Duodenal mucosa (tissue), 2 donors: Measurements from ENCODE around the gene LCE3A.
"Not testable (repeated sequence)": the region's sequence is repeated elsewhere in the genome, so short reads cannot be mapped to it uniquely, and the experiment has no call there.

Experiments used
- H3K27ac ChIP-seq: one replicate; pipeline ENCODE4 v1.7.0; 2013; ENCODE audit warnings: low read depth, low read length
- H3K27me3 ChIP-seq, 2 donors: one replicate each; pipeline ENCODE4 v1.7.0; 2013; ENCODE audit warnings: low read length in 2 of 2, control low read depth in 1 of 2; ENCODE audit not compliant: insufficient read depth in 2 of 2, control insufficient read depth in 1 of 2
- H3K36me3 ChIP-seq, 2 donors: one replicate each; pipeline ENCODE4 v1.7.0; 2013; ENCODE audit warnings: low read length in 2 of 2, control low read depth in 1 of 2; ENCODE audit not compliant: insufficient read depth in 2 of 2, control insufficient read depth in 1 of 2
- H3K4me1 ChIP-seq, 2 donors: one replicate each; pipeline ENCODE4 v1.7.0; 2013; ENCODE audit warnings: low read length in 2 of 2, control low read depth in 1 of 2; ENCODE audit not compliant: insufficient read depth in 2 of 2, control insufficient read depth in 1 of 2
- H3K4me3 ChIP-seq, 2 donors: one replicate each; pipeline ENCODE4 v1.7.0; 2013; ENCODE audit warnings: low read length in 2 of 2, low read depth in 1 of 2
- H3K9ac ChIP-seq, 2 donors: one replicate each; pipeline ENCODE4 v1.7.0; 2013; ENCODE audit warnings: low read length in 2 of 2, low read depth in 1 of 2
- H3K9me3 ChIP-seq, 2 donors: one replicate each; pipeline ENCODE4 v1.7.0; 2013; ENCODE audit warnings: low read length in 2 of 2, control low read depth in 1 of 2; ENCODE audit not compliant: control insufficient read depth in 1 of 2

LCE3A gene, protein sequence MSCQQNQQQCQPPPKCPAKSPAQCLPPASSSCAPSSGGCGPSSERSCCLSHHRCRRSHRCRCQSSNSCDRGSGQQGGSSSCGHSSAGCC

DNA sequence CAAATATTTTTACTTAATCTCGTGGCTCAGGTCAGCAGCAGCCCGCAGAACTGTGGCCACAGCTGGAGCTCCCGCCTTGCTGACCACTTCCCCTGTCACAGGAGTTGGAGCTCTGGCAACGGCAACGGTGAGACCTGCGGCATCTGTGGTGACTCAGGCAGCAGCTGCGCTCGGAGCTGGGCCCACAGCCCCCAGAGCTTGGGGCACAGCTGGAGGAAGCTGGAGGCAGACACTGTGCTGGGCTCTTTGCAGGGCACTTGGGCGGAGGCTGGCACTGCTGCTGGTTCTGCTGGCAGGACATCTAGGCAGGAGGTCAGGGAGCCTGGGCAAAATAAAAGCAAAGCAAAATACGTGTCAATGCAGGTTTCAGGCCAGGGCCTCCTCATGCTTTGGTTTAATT lies at the start of gene LCE3A:
TSS of gene LCE3A (minus strand) at position 301 of the 400 bp plus-strand sequence. CDS start at position 301, 0 bp downstream.
- Histone ChIP-seq H3K4me1 (no peaks in the 10 kb centered on the region), H3K27me3 (no peaks in the 10 kb centered on the region), H3K27ac (no peak within 1 kb of the TSS), H3K36me3 (no peaks in the 10 kb centered on the region), H3K9me3 (peaks cover 4 to 17% of the 10 kb centered on the region in 2 donors), H3K4me3 (no peak within 1 kb of the TSS), H3K9ac (no peak within 1 kb of the TSS)

DNA sequence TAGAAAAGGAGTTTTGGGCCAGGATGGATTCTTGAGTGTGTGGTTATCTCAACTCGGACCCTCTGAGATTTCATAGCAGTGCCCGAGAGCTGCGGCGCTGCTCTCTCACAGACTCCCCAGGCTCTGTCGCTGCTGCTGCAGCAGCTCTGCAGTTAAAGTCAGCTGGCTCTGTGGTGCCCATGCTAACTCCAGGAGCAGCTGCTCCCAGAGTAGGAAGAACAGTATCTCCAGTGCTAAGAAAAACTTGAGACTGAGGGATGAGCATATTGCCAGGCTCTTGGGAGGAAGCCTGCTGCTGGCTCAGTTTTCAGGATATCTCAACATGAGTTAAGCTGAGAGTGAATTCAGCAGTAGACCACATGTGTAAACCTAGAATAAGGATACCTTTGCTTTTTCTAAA lies 44.7 kb upstream of the LCE3A start:
- Histone ChIP-seq H3K9me3 (no peaks in the 10 kb centered on the region), H3K27me3 (no peaks in the 10 kb centered on the region), H3K4me1 (no peaks in the 10 kb centered on the region), H3K9ac (no peak overlapping the region), H3K36me3 (no peaks in the 10 kb centered on the region), H3K4me3 (no peak overlapping the region), H3K27ac (no peak overlapping the region)

DNA sequence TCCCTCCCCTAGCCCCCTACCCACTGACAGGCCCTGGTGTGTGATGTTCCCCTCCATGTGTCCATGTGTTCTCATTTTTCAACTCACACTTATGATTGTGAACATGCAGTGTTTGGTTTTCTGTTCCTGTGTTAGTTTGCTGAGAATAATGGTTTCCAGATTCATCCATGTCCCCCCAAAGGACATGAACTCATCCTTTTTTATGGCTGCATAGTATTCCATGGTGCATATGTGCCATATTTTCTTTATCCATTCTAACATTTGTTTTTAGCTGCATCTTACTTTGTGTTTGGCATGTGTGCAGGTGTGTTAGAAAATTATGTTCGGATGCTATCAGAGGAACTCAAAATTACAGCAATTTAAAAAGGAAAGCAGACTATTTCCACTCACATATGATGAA lies 43.3 kb upstream of the LCE3A start:
- H3K4me1 ChIP-seq, H3K27me3 ChIP-seq, H3K27ac ChIP-seq, H3K36me3 ChIP-seq, H3K4me3 ChIP-seq, H3K9ac ChIP-seq, H3K9me3 ChIP-seq: not testable (repeated sequence)

DNA sequence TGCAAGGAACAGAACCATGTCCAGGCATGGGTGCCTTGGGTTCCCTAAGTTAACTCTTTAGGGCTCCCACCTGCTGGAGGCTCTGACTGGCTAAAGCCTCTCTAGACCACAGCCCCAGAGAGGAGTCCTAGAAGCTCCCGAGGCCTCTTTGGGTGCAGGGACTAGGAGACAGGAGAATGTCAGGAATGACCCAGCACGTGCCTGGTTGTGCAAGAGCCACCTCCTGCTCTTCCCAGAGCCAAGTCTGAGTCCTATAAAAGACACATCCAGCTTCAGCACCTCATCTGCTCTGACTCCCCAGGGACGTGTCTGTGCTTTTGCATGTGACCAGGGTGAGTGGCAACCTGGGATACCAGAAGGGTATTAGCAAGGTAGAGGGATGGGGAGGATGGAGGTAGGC lies 40.2 kb upstream of the LCE3A start, which contains the start of gene LCE2D:
TSS of gene LCE2D (plus strand) at position 283 of the 400 bp plus-strand sequence. CDS start 726 bp downstream, outside the sequence.
- Histone ChIP-seq H3K4me3 (no peak within 1 kb of the TSS), H3K4me1 (no peaks in the 10 kb centered on the region), H3K27ac (no peak within 1 kb of the TSS), H3K36me3 (no peaks in the 10 kb centered on the region), H3K9me3 (no peaks in the 10 kb centered on the region), H3K27me3 (no peaks in the 10 kb centered on the region), H3K9ac (no peak within 1 kb of the TSS)

DNA sequence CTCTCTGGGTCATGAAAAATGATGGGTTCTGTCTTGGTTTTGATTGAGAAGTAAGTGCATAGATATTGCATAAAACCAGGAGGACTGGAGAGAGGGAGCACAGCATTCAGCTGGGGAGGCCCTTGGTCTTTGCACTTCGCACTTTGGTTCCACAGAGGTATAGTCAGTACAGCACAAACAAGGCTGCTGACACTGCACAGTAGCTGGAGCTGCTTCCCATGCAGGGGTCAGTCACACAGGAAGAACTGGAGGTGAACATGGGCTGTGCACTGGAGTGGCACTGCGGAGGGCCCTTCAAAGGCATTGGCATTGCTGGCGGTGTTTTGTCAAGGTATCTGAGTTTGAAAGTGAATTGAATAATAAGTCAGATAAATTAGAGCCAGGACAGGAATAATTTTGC lies 35.7 kb upstream of the LCE3A start:
- Histone ChIP-seq H3K4me3 (no peak overlapping the region), H3K27ac (no peak overlapping the region), H3K4me1 (no peaks in the 10 kb centered on the region), H3K9ac (no peak overlapping the region), H3K36me3 (no peaks in the 10 kb centered on the region), H3K9me3 (no peaks in the 10 kb centered on the region), H3K27me3 (no peaks in the 10 kb centered on the region)

DNA sequence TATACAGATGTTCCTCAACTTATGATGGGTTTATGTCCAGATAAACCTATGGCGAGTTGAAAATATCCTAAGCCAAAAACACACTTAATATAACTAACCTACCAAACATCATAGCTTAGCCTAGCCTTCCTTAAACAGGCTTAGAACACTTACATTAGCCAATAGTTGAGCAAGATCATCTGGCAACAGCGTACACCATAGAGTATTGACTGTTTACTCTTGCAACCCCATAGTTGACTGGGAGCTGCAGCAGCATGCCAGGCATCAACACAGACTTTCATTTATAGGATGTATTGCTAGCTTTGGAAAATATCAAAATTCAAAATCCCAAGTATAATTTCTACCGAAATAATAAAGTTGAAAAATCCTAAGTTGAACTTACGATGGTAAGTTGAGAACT lies 34.8 kb upstream of the LCE3A start:
- Histone ChIP-seq H3K27me3 (peaks cover 0 to under 1% of the 10 kb centered on the region in 2 donors), H3K27ac (no peak overlapping the region), H3K9ac (no peak overlapping the region), H3K36me3 (no peaks in the 10 kb centered on the region), H3K4me3 (no peak overlapping the region), H3K4me1 (no peaks in the 10 kb centered on the region), H3K9me3 (no peaks in the 10 kb centered on the region)

DNA sequence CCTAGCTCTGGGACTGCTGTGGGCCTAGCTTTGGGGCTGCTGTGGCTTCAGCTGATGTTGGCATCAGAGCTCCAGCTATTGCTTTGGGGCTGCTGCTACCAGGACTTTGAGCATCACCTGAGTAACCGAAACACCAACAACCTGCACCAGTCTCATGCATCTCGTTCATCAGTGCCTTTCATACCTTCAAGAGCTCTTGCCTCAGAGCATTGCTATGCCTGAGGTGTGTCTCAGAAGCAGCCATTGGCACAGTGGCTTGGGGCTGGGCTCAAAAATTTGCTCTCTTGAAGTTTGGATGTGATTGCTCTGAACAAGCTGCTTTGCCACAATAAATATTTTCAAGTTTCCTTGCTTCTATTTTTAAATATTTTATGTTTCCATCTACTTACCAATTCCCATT lies 33.6 kb upstream of the LCE3A start:
- no peak overlapping the region for H3K27ac ChIP-seq
- no peak overlapping the region for H3K9ac ChIP-seq
- H3K4me3 ChIP-seq: no peak overlapping the region
- H3K4me1 ChIP-seq: no peaks in the 10 kb centered on the region
- H3K27me3 ChIP-seq: peaks cover 0 to 3% of the 10 kb centered on the region in 2 donors
- H3K9me3 ChIP-seq: no peaks in the 10 kb centered on the region
- no peaks in the 10 kb centered on the region for H3K36me3 ChIP-seq

DNA sequence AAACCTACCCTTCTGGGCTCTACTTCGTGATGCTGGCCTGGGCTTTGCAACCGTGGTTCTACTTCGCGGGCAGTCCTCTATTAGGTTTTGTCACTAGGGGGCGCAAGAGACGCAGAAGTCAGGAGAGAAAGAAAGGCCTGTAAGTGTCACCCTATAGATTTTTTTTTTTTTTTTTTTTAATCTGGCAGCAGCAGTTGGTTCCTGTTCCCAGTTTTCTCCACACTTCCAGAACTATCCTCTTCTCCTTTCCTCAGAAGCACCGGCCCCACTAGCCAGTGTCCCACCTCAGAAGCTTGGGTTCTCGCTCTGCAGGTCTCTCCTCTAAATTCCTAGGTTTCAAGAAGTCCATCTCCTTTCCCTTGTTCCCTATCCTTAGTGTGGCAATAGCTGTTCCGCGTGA lies 31.2 kb upstream of the LCE3A start:
- Histone ChIP-seq H3K4me1 (no peaks in the 10 kb centered on the region), H3K27me3 (peaks cover 0 to 3% of the 10 kb centered on the region in 2 donors), H3K9ac (no peak overlapping the region)

DNA sequence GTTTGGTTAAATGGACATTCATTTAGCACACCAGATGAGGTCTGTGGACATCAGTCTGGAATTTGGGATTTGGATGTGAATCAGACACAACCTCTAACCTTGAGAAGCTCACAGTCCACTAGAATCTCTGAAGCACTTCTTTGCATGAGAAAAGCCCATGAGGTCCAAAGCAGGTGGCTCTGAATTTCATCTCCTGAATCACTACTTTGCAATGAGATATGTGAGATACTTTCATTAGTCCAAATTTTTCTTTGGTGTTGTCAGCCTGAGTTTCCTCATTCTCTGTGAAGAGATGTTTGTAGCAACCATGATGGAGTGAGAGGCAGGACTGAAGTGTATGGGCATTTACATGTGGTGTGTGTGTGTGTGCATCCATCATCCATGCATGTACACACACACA lies 23.8 kb upstream of the LCE3A start:
- H3K9me3 ChIP-seq: no peaks in the 10 kb centered on the region
- no peak overlapping the region for H3K27ac ChIP-seq
- no peaks in the 10 kb centered on the region for H3K27me3 ChIP-seq
- H3K4me1 ChIP-seq: no peaks in the 10 kb centered on the region
- no peak overlapping the region for H3K4me3 ChIP-seq
- no peaks in the 10 kb centered on the region for H3K36me3 ChIP-seq
- no peak overlapping the region for H3K9ac ChIP-seq

More for the DNA sequence above, 31.2 kb upstream of the LCE3A start:
- H3K36me3 ChIP-seq: no peaks in the 10 kb centered on the region
- no peak overlapping the region for H3K27ac ChIP-seq
- H3K9me3 ChIP-seq: no peaks in the 10 kb centered on the region
- no peak overlapping the region for H3K4me3 ChIP-seq

DNA sequence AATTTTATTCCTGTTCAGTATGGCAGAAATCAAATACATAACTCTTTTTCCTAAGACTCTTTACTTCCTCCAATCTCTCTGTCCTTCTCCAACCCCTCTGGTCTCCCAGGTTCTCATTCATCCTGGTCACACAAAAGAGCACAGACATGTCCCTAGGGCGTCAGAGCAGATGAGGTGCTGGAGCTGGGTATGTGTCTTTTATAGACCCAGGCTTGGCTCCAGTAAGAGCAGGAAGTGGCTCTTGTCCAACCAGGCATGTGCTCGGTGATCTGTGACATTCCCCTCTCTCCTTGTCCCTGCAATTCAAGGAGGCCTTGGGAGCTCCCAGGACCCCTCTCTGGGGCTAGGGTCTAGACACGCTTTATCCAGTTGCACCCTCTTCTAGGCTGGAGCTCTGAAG lies 22.2 kb upstream of the LCE3A start:
- Histone ChIP-seq H3K36me3 (no peaks in the 10 kb centered on the region), H3K27me3 (no peaks in the 10 kb centered on the region), H3K9me3 (no peaks in the 10 kb centered on the region), H3K4me3 (no peak overlapping the region), H3K9ac (no peak overlapping the region), H3K4me1 (no peaks in the 10 kb centered on the region), H3K27ac (no peak overlapping the region)

DNA sequence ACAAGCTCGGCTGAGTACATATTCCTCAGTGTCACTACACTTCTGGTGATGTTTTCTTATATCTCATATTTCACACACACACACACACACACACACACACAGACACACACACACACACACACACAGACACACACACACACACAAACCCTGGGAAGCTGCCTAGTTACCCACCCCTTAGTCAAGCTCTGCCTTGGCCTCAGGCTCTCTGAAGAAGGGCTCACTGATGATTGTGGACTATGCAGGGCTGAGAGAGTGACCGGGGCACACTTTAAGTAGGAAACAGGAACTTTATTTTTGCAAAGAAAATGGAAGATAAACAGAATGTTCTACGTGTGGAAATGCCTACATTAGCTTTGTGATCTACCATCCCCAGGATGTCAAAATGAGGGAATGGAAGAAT lies 21.0 kb upstream of the LCE3A start:
- Histone ChIP-seq H3K4me1 (no peaks in the 10 kb centered on the region), H3K9ac (no peak overlapping the region), H3K4me3 (no peak overlapping the region), H3K36me3 (no peaks in the 10 kb centered on the region), H3K27me3 (no peaks in the 10 kb centered on the region), H3K27ac (no peak overlapping the region), H3K9me3 (no peaks in the 10 kb centered on the region)
